Panc1 (cell line): Measurements from ENCODE around the gene CGN. TPM values are rescaled to one million over a fixed set of nuclear protein-coding genes. Genes with fewer than 3 reads are reported as not detected.

ENCODE experiments used
- ATAC-seq: fragments of 200-7000 bp; cut with Tn5 transposase; 2 replicates; pipeline ENCODE4 v1.9.1; 2020; ENCODE audit warnings: mild to moderate bottlenecking, moderate library complexity
- BruUV-seq: library from RNA; stranded (reverse); fragments of 400-500 nt; replicated peaks from 2 replicates; lab custom pipeline; 2021; lab: Mats Ljungman, UMichigan
- CTCF ChIA-PET: fragments of 300-600 bp; sonication (Branson Sonifier 250); formaldehyde crosslinking; loops from one replicate; lab custom pipeline; 2022; ENCODE audit warnings: antibody characterized with exemption; lab: Charles Lee
- POLR2A ChIA-PET: fragments of 300-600 bp; sonication (Branson Sonifier 250); formaldehyde crosslinking; loops from one replicate; lab custom pipeline; 2022; ENCODE audit warnings: antibody characterized with exemption; lab: Charles Lee
- DNase-seq: peaks from one replicate; pipeline ENCODE4 v3.0.0-alpha.2; 2010; ENCODE audit warnings: low read depth, low spot score
- H3K27ac ChIP-seq: 2 replicates; pipeline ENCODE4 v1.5.1; 2011; ENCODE audit warnings: mild to moderate bottlenecking, low read length, inconsistent platforms
- H3K27me3 ChIP-seq: fragments of 200-500 bp; sonication (Bioruptor generic); 2 replicates; pipeline ENCODE4 v1.6.0; 2014; ENCODE audit warnings: low read length, inconsistent platforms; ENCODE audit not compliant: control insufficient read depth, insufficient read depth
- H3K36me3 ChIP-seq: fragments of 200-500 bp; sonication (Bioruptor generic); 2 replicates; pipeline ENCODE4 v1.5.1; 2014; ENCODE audit warnings: inconsistent platforms, mild to moderate bottlenecking, low read length, moderate library complexity; ENCODE audit not compliant: control insufficient read depth, insufficient read depth
- H3K4me1 ChIP-seq: 2 replicates; pipeline ENCODE4 v1.5.1; 2011; ENCODE audit warnings: inconsistent platforms, mild to moderate bottlenecking, low read length, moderate library complexity; ENCODE audit not compliant: control insufficient read depth, insufficient read depth
- H3K4me3 ChIP-seq, 2 experiments: 2 replicates each; pipeline ENCODE4 v1.5.1; 2011 to 2012; ENCODE audit warnings: low read depth in 2 of 2, low read length in 2 of 2, mild to moderate bottlenecking in 2 of 2, inconsistent platforms in 1 of 2, moderate library complexity in 1 of 2
- H3K9me3 ChIP-seq: fragments of 200-500 bp; sonication (Bioruptor generic); 2 replicates; pipeline ENCODE4 v1.5.1; 2014; ENCODE audit warnings: low read depth, mild to moderate bottlenecking, inconsistent platforms, low read length, moderate library complexity; ENCODE audit not compliant: control insufficient read depth, insufficient read depth
- POLR2AphosphoS5 ChIP-seq: IDR thresholded peaks from 2 replicates; pipeline ENCODE4 v1.6.1; 2012; ENCODE audit warnings: mild to moderate bottlenecking, low read depth, low read length, moderate library complexity
- REST ChIP-seq, 2 experiments: IDR thresholded peaks; 2 replicates each; pipeline ENCODE4 v1.6.1; 2011 to 2012; ENCODE audit warnings: low read depth in 2 of 2, control low read depth in 1 of 2, low read length in 1 of 2, mild to moderate bottlenecking in 1 of 2, moderate library complexity in 1 of 2; ENCODE audit not compliant: insufficient read depth in 1 of 2
- SIN3A ChIP-seq: IDR thresholded peaks from 2 replicates; pipeline ENCODE4 v1.6.1; 2012; ENCODE audit warnings: low read depth, mild to moderate bottlenecking, low read length, moderate library complexity, borderline replicate concordance; ENCODE audit not compliant: insufficient read depth
- TCF7L2 ChIP-seq: IDR thresholded peaks from 2 replicates; pipeline ENCODE4 v1.6.1; 2011; ENCODE audit warnings: mild to moderate bottlenecking, low read depth, low read length, inconsistent platforms
- in situ Hi-C: cut with HindIII; loops from 2 replicates; pipeline ENCODE4 v1.10.0; 2016; ENCODE audit warnings: low sequenced_read_pairs, low pct_unique_long_range_greater_than_20kb
- intact Hi-C: fragments of 100-400 bp; cut with micrococcal nuclease; formaldehyde crosslinking; loops from one replicate; pipeline ENCODE4 v1.10.0; 2022; ENCODE audit not compliant: unreplicated experiment
- total RNA-seq: library from RNA; stranded (reverse); gene quantifications from one replicate; pipeline ENCODE4 v1.2.1, GENCODE V29; 2021; ENCODE audit not compliant: unreplicated experiment
- TF ChIP-seq, protein P1 (sequence below): fragments of 450-650 bp; IDR thresholded peaks from 2 replicates; pipeline ENCODE4 v1.5.1; 2017; ENCODE audit warnings: mild to moderate bottlenecking

CGN gene
- total RNA-seq, 1 experiment from 2014 or later = 10.2 TPM

DNA sequence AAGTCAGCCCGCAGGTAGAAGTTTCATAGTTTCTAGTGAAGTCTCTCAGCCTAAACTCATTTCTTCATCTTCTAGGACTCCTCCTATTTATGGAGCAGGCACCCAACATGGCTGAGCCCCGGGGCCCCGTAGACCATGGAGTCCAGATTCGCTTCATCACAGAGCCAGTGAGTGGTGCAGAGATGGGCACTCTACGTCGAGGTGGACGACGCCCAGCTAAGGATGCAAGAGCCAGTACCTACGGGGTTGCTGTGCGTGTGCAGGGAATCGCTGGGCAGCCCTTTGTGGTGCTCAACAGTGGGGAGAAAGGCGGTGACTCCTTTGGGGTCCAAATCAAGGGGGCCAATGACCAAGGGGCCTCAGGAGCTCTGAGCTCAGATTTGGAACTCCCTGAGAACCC, 7.2 kb downstream of the CGN start:
- POLR2A ChIA-PET = no interaction called here
- CTCF ChIA-PET = no interaction called here
- no peaks in the 10 kb centered on the region for H3K9me3 ChIP-seq
- no TSS peak for BruUV-seq
- H3K36me3 ChIP-seq = no peaks in the 10 kb centered on the region
- H3K27me3 ChIP-seq = no peaks in the 10 kb centered on the region
- no peak overlapping the region for H3K4me3 ChIP-seq
- H3K4me1 ChIP-seq = peaks cover 8% of the 10 kb centered on the region
- ATAC-seq (no peak), DNase-seq (no peak)
- in situ Hi-C loops = no loop called here
- intact Hi-C loops = loop anchor here (10.0 kb wide), 1 partner anchor 74 kb away; no protein-coding TSS in a partner anchor
- no peak overlapping the region for H3K27ac ChIP-seq
- no peak for TF ChIP-seq POLR2AphosphoS5
- TF ChIP-seq REST (IDR thresholded peaks at IDR 0.05; ENCODE audit: insufficient read depth in 1 of 2, low read depth in 2 of 2, low read length in 1 of 2) = no peak
- TF ChIP-seq, protein P1, sequence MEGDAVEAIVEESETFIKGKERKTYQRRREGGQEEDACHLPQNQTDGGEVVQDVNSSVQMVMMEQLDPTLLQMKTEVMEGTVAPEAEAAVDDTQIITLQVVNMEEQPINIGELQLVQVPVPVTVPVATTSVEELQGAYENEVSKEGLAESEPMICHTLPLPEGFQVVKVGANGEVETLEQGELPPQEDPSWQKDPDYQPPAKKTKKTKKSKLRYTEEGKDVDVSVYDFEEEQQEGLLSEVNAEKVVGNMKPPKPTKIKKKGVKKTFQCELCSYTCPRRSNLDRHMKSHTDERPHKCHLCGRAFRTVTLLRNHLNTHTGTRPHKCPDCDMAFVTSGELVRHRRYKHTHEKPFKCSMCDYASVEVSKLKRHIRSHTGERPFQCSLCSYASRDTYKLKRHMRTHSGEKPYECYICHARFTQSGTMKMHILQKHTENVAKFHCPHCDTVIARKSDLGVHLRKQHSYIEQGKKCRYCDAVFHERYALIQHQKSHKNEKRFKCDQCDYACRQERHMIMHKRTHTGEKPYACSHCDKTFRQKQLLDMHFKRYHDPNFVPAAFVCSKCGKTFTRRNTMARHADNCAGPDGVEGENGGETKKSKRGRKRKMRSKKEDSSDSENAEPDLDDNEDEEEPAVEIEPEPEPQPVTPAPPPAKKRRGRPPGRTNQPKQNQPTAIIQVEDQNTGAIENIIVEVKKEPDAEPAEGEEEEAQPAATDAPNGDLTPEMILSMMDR = no peak
- TF ChIP-seq SIN3A = no peak
- no peak for TF ChIP-seq TCF7L2

GRCh38 chr1:151518936-151519335, 7.7 kb downstream of the CGN start:
- intact Hi-C loops = loop anchor here (10.0 kb wide), 1 partner anchor 74 kb away; no protein-coding TSS in a partner anchor
- H3K4me3 ChIP-seq = no peak overlapping the region
- POLR2A ChIA-PET = no interaction called here

More at GRCh38 chr1:151518936-151519335, 7.7 kb downstream of the CGN start:
- no peak overlapping the region for H3K27ac ChIP-seq
- BruUV-seq = no TSS peak
- peaks cover 4% of the 10 kb centered on the region for H3K4me1 ChIP-seq
- CTCF ChIA-PET = no interaction called here
- no peaks in the 10 kb centered on the region for H3K9me3 ChIP-seq
- H3K36me3 ChIP-seq = no peaks in the 10 kb centered on the region; the same call in 1 of the 2 replicates
- ATAC-seq = no peak
- DNase-seq = no peak
- no peaks in the 10 kb centered on the region for H3K27me3 ChIP-seq
- in situ Hi-C loops = no loop called here
- TF ChIP-seq POLR2AphosphoS5 (no peak), TCF7L2 (no peak), REST (IDR thresholded peaks at IDR 0.05; ENCODE audit: insufficient read depth in 1 of 2, low read depth in 2 of 2, low read length in 1 of 2) (no peak), SIN3A (no peak)
- TF ChIP-seq, protein P1 = no peak
